Endothelial cell of umbilical vein (primary cell): ENCODE data around the gene CIITA. TPM values are rescaled to one million over a fixed set of nuclear protein-coding genes. Genes with fewer than 3 reads are reported as not detected.

Source experiments
- BruUV-seq: library from RNA; stranded (reverse); fragments of 400-500 nt; replicated peaks from 2 replicates; lab custom pipeline; 2021; lab: Mats Ljungman, UMichigan
- CTCF ChIA-PET: fragments of 300-600, 350-600 bp; sonication (Branson Sonifier 250); formaldehyde crosslinking; loops from one replicate; lab custom pipeline; 2021; ENCODE audit warnings: antibody characterized with exemption, inconsistent platforms; lab: Charles Lee
- POLR2A ChIA-PET: fragments of 300-600, 350-600 bp; sonication (Branson Sonifier 250); formaldehyde crosslinking; loops from one replicate; lab custom pipeline; 2021; ENCODE audit warnings: antibody characterized with exemption, inconsistent platforms; lab: Charles Lee
- DNase-seq: peaks from one replicate; pipeline ENCODE4 v3.0.0-alpha.2; 2011; ENCODE audit warnings: low read depth, low spot score
- FAIRE-seq: peaks from 2 replicates; lab custom pipeline; 2011; peaks lifted over from hg19 to GRCh38; lab: Jason Lieb, UNC
- H2AFZ ChIP-seq: 2 replicates; pipeline ENCODE4 v1.6.0; 2012; ENCODE audit warnings: low read depth, low read length, control low read depth, inconsistent platforms
- H3K27ac ChIP-seq: 2 replicates; pipeline ENCODE4 v1.5.1; 2011; ENCODE audit warnings: low read depth, mild to moderate bottlenecking, control low read depth, low read length, moderate library complexity; ENCODE audit not compliant: insufficient read depth
- H3K27me3 ChIP-seq, 2 experiments: 2 replicates each; pipeline versions ENCODE4 v1.6.0 to v1.6.1; 2011; ENCODE audit warnings: low read length in 2 of 2, mixed read lengths in 1 of 2; ENCODE audit not compliant: control insufficient read depth in 2 of 2, insufficient read depth in 2 of 2
- H3K36me3 ChIP-seq, 2 experiments: 2 replicates in 1 of 2; 3 replicates in 1 of 2; pipeline ENCODE4 v1.5.1; 2011; ENCODE audit warnings: low read length in 2 of 2, mild to moderate bottlenecking in 1 of 2, moderate library complexity in 1 of 2; ENCODE audit not compliant: control insufficient read depth in 2 of 2, insufficient read depth in 2 of 2; ENCODE audit errors: extremely low read depth in 1 of 2
- H3K4me1 ChIP-seq: 3 replicates; pipeline ENCODE4 v1.5.1; 2011; ENCODE audit warnings: mild to moderate bottlenecking, low read length; ENCODE audit not compliant: control insufficient read depth, insufficient read depth; ENCODE audit errors: extremely low read depth
- H3K4me2 ChIP-seq: 2 replicates; pipeline ENCODE4 v1.6.1; 2011; ENCODE audit warnings: low read length, control low read depth, mixed read lengths; ENCODE audit not compliant: insufficient read depth
- H3K4me3 ChIP-seq, 3 experiments: fragments of 200-600 bp in 1 of 3; sonication (generic), shearing (Covaris generic) in 1 of 3; replicated peaks in 1 of 3; 2 replicates each; pipeline ENCODE4 v1.5.1; 2011 to 2016; ENCODE audit warnings: control low read depth in 3 of 3, low read length in 3 of 3, mild to moderate bottlenecking in 2 of 3, inconsistent platforms in 1 of 3, low read depth in 1 of 3, moderate library complexity in 1 of 3; ENCODE audit not compliant: insufficient read depth in 1 of 3
- H3K79me2 ChIP-seq: 2 replicates; pipeline ENCODE4 v1.6.0; 2012; ENCODE audit warnings: low read length, inconsistent platforms; ENCODE audit not compliant: control insufficient read depth, insufficient read depth
- H3K9ac ChIP-seq: replicated peaks from 2 replicates; pipeline ENCODE3; 2011; ENCODE audit warnings: low read length, control low read depth; ENCODE audit not compliant: insufficient read depth; ENCODE audit errors: extremely low read depth
- H3K9me1 ChIP-seq: replicated peaks from 3 replicates; pipeline ENCODE4 v1.6.0; 2011; ENCODE audit warnings: mild to moderate bottlenecking, low read length; ENCODE audit not compliant: control insufficient read depth, insufficient read depth; ENCODE audit errors: extremely low read depth
- H3K9me3 ChIP-seq: replicated peaks from 2 replicates; pipeline ENCODE4 v1.5.1; 2012; ENCODE audit warnings: low read length, inconsistent platforms; ENCODE audit not compliant: control insufficient read depth, insufficient read depth
- H4K20me1 ChIP-seq: replicated peaks from 2 replicates; pipeline ENCODE3; 2011; ENCODE audit warnings: mild to moderate bottlenecking, low read length; ENCODE audit not compliant: control insufficient read depth, insufficient read depth; ENCODE audit errors: extremely low read depth
- CTCF ChIP-seq, 2 donors: IDR thresholded peaks; 1 replicate in 1 of 2; 2 replicates in 1 of 2; pipeline ENCODE4 v1.5.1; 2011; ENCODE audit warnings: low read length in 2 of 2, mild to moderate bottlenecking in 2 of 2, moderate library complexity in 2 of 2, control low read depth in 1 of 2, inconsistent platforms in 1 of 2, low read depth in 1 of 2; ENCODE audit not compliant: insufficient read depth in 1 of 2; ENCODE audit errors: extremely low read depth in 1 of 2
- EZH2 ChIP-seq: IDR thresholded peaks from 2 replicates; pipeline ENCODE4 v1.6.1; 2012; ENCODE audit warnings: borderline replicate concordance, low read depth, mild to moderate bottlenecking, moderate library complexity, low read length, inconsistent platforms; ENCODE audit not compliant: severe bottlenecking
- FOS ChIP-seq: IDR thresholded peaks from 2 replicates; pipeline ENCODE4 v1.6.1; 2011; ENCODE audit warnings: mild to moderate bottlenecking, low read length, moderate library complexity, borderline replicate concordance; ENCODE audit not compliant: insufficient read depth
- GATA2 ChIP-seq: IDR thresholded peaks from 2 replicates; pipeline ENCODE4 v1.7.0; 2011; ENCODE audit warnings: low read depth, mild to moderate bottlenecking, moderate library complexity, mixed read lengths, low read length; ENCODE audit not compliant: insufficient read length, insufficient read depth
- JUN ChIP-seq: IDR thresholded peaks from 2 replicates; pipeline ENCODE4 v1.6.1; 2011; ENCODE audit warnings: borderline replicate concordance, low read depth; ENCODE audit not compliant: insufficient read length, insufficient read depth
- MAX ChIP-seq: IDR thresholded peaks from 2 replicates; pipeline ENCODE4 v1.6.1; 2011; ENCODE audit not compliant: insufficient read depth, insufficient read length
- MYC ChIP-seq: IDR thresholded peaks from one replicate; pipeline ENCODE4 v1.6.1; 2011; ENCODE audit warnings: mild to moderate bottlenecking, low read depth, low read length
- POLR2A ChIP-seq: IDR thresholded peaks from 2 replicates; pipeline ENCODE4 v1.6.1; 2012; ENCODE audit warnings: low read depth, mild to moderate bottlenecking, control low read depth, low read length
- POLR2AphosphoS5 ChIP-seq: IDR thresholded peaks from 2 replicates; pipeline ENCODE4 v1.6.1; 2012; ENCODE audit warnings: low read depth, mild to moderate bottlenecking, control low read depth, low read length, moderate library complexity; ENCODE audit not compliant: insufficient read depth
- dilution Hi-C: fragments of 300-500 bp; cut with MboI; formaldehyde crosslinking; loops from one replicate; pipeline ENCODE4 v1.15.0; 2019; ENCODE audit warnings: low sequenced_read_pairs; ENCODE audit not compliant: extremely low pct_ligation_motif_present
- intact Hi-C: fragments of 100-400 bp; cut with micrococcal nuclease; formaldehyde crosslinking; loops from one replicate; pipeline ENCODE4 v1.10.0; 2022
- polyA plus RNA-seq, 4 experiments: library from polyadenylated mRNA; depleted of rRNA in 3 of 4; stranded (reverse) in 3 of 4; unstranded in 1 of 4; fragments of >200 nt; gene quantifications; 2 replicates each; pipeline versions ENCODE4 v1.2.1 to v1.2.3, GENCODE V29; 2011 to 2012; ENCODE audit warnings: missing spikeins in 1 of 4
- total RNA-seq: library from RNA; stranded (reverse); gene quantifications from 2 replicates; pipeline ENCODE4 v1.2.3, GENCODE V29; 2021

Gene CIITA
- total and polyA plus RNA-seq, 2 donors (not counting 3 experiments of a cell fraction or from before 2014, with no cell fraction given) = not detected

GRCh38 chr16:10969615-10970014 is 92.6 kb downstream of the CIITA start:
- ChIA-PET POLR2A (no interaction called here), CTCF (interaction anchor here (1.4 to 12.3 kb wide), 4 partner anchors 16 to 388 kb away, joined by 3 to 347 read pairs (median 8); partner anchors contain the start of gene SOCS1)
- Histone ChIP-seq H3K9me3 (no peaks in the 10 kb centered on the region), H3K79me2 (no peaks in the 10 kb centered on the region), H3K4me2 (no peak overlapping the region), H3K9me1 (no peaks in the 10 kb centered on the region), H3K27me3 (no peaks in the 10 kb centered on the region), H3K9ac (no peak overlapping the region), H3K27ac (no peak overlapping the region), H3K4me3 (no peak overlapping the region), H4K20me1 (no peaks in the 10 kb centered on the region), H3K4me1 (no peaks in the 10 kb centered on the region), H2AFZ (no peak overlapping the region), H3K36me3 (peaks cover 4 to 7% of the 10 kb centered on the region in 2 experiments)
- BruUV-seq = no TSS peak
- FAIRE-seq (no peak), DNase-seq (no peak)
- TF ChIP-seq JUN = no peak
- no peak for TF ChIP-seq MAX
- no peak for TF ChIP-seq POLR2AphosphoS5
- no peak for TF ChIP-seq MYC
- TF ChIP-seq CTCF (IDR thresholded peaks at IDR 0.05; ENCODE audit: extremely low read depth in 1 of 2, insufficient read depth in 1 of 2, low read depth in 1 of 2, low read length in 2 of 2) = no peak
- no peak for TF ChIP-seq FOS
- TF ChIP-seq POLR2A = no peak
- no peak for TF ChIP-seq EZH2
- TF ChIP-seq GATA2 = no peak
- intact Hi-C loops = loop anchor here (5.0 kb wide), 1 partner anchor 133 kb away; no protein-coding TSS in a partner anchor
- dilution Hi-C loops = no loop called here
